SKM-1 (cell line): ENCODE data around the gene UNC79.

Experiments used
- DNase-seq: peaks from one replicate; lab custom pipeline; 2025; ENCODE audit not compliant: unreplicated experiment; lab: John Stamatoyannopoulos, UW

Gene UNC79

GRCh38 chr14:93705513-93706156 lies 274.9 kb downstream of the UNC79 start:
- no peak for DNase-seq

GRCh38 chr14:93706360-93706955 lies 275.7 kb downstream of the UNC79 start:
- no peak for DNase-seq

GRCh38 chr14:93707475-93707874 lies 276.7 kb downstream of the UNC79 start:
- no peak for DNase-seq

GRCh38 chr14:93708311-93708734 lies 277.6 kb downstream of the UNC79 start:
- DNase-seq, result no peak

- no peak for DNase-seq
Observed at GRCh38 chr14:93708800-93709199, 278.1 kb downstream of the UNC79 start.

GRCh38 chr14:93709249-93709648 lies 278.5 kb downstream of the UNC79 start:
- DNase-seq, result no peak

- DNase-seq, result no peak
Observed at GRCh38 chr14:93712079-93712837, 281.5 kb downstream of the UNC79 start.

GRCh38 chr14:93712838-93713724 lies 282.3 kb downstream of the UNC79 start:
- no peak for DNase-seq

GRCh38 chr14:93713726-93714405 lies 283.1 kb downstream of the UNC79 start:
- DNase-seq, result no peak

GRCh38 chr14:93714605-93715004 lies 283.9 kb downstream of the UNC79 start:
- DNase-seq, result no peak

GRCh38 chr14:93715279-93715927 lies 284.7 kb downstream of the UNC79 start:
- no peak for DNase-seq

- DNase-seq, result no peak
Observed at GRCh38 chr14:93716002-93716745, 285.4 kb downstream of the UNC79 start.

GRCh38 chr14:93716746-93717667 lies 286.3 kb downstream of the UNC79 start:
- DNase-seq, result no peak

GRCh38 chr14:93717668-93718320 lies 287.1 kb downstream of the UNC79 start:
- no peak for DNase-seq

GRCh38 chr14:93719256-93719655 lies 288.5 kb downstream of the UNC79 start:
- DNase-seq, result no peak

GRCh38 chr14:93720076-93720815 lies 289.5 kb downstream of the UNC79 start:
- no peak for DNase-seq

GRCh38 chr14:93720981-93721483 lies 290.3 kb downstream of the UNC79 start:
- DNase-seq, result no peak
